HG03095 (cell line): ENCODE results near the gene EVC.
A peak's percentile ranks its signal among the peaks of the same experiment; 100 is the strongest.

Experiments used
- ATAC-seq: cut with Tn5 transposase; IDR thresholded peaks from one replicate; pipeline ENCODE4 v1.9.1; 2021; ENCODE audit warnings: moderate library complexity; ENCODE audit not compliant: unreplicated experiment

EVC gene

DNA sequence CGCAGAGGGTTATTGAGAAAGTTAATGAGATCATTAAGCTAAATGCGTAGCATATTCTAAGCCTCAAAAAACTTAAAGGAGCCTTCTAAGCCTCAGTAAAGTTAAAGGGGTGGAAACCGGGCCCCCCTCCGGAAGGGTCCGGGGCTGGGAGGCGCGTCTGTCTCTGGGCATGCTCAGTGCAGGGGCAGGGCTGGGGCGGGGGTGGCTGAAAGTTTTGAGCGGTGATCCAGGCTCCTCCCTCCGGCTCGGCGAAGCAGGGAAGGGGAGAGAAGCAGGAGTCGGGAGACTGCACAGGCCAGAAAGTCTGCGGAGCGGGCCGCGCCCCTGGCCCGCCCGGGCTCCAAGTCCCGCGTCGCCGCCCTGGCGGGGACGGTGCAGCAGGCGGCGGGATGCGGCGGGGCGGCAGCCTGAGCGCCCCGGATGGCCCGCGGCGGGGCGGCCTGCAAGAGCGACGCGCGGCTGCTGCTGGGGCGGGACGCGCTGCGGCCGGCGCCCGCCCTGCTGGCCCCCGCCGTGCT is at the start of gene EVC:
Gene EVC (plus strand): TSS at position 241 of the 518 bp plus-strand sequence. CDS start 180 bp downstream, at position 421.
- peak; percentile 41 for ATAC-seq

- ATAC-seq = no peak
These were observed 49.8 kb upstream of the EVC start for GRCh38 chr4:5661237-5661636.

DNA sequence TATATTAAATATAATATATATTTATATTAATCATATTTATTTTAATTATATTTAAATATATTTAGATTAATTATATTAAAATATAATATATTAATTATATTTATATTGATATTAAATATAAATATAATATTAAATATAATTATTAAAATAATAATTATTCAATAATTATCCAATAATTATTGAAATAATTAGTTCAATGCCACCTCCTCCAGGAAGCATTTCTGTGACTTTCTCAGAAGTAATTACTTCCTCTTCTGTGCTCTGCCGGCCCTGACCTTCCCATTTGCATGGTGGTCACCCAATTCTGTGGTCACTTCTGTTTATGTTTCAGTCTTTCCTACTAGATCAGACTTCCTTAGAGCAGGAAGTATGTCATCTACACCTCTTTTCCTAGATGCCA is 48.4 kb upstream of the EVC start:
- no peak for ATAC-seq

GRCh38 chr4:5664778-5665177 is 46.2 kb upstream of the EVC start:
- no peak for ATAC-seq

DNA sequence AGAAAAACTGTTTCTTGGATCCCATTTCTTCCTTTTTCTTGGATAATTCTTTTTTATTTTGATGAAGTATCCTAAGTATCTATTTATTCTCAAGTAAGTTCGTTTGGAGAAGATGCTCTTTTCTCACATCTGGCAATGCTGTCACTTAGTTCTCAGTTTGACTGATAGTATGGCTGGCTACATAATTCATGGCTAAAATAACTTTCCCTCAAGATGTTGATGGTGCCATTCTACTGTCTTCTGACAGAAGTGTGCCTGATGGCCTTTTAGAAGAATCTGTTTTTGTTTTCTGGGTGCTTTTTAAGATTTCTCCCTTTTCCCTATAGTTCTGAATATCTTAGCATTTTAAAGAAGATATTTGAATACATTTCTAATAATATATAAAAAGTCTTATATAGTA is 44.3 kb upstream of the EVC start:
- ATAC-seq = no peak

DNA sequence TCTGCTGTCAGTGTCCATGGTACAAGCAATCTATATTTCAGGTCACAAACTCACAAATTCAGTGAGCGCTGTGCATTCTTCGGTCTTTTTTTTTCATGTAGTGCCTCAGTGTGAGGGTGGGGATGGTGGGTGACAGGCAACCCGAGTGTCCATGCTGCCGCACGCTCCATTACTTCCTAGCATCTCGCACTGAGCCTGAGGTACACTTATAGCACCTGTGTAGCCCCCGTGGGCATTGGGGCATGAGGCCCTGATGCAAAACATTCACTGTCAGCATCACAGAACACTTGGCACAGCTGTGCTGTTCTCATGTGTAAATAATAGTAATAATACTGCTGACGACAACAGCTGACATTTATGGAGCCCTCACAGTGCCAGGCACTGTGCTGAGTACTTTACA is 34.2 kb upstream of the EVC start:
- no peak for ATAC-seq

GRCh38 chr4:5678977-5679376 is 32.0 kb upstream of the EVC start:
- no peak for ATAC-seq

DNA sequence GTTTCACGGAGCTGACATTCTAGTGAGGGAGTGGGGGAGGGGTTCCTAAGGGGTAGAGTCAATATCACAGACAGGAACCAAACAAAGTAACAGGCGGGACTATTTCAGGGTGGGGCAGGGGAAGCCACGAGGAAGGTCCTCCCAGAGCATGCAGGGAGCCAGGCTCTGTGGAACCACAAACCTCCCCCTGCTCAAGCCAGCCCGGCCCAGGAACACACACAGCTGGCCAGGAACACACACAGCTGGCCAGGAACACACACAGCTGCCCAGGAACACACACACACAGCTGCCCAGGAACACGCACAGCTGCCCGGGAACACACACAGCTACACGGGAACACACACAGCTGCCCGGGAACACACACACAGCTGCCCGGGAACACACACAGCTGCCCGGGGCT is 27.4 kb upstream of the EVC start:
- ATAC-seq = no peak

DNA sequence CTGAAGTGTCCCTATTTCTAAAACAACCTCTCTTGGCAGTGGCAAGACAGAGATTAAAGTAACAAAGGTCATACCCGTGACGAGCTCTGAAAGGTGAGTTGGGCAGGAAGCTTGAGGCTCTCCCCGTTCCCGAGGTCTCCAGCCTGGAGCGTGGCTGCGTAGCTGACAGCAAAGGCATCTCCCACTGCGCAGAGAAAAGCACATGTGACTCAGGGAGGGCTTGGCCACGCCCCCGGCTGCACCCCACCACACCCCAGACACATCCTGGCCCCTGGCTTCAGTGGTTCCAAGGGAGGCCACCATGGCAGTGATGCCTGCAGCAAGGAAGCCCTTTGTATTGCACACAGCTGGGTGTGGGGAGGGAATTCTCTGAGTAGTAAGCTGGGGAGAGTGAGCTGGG is 25.7 kb upstream of the EVC start:
- no peak for ATAC-seq

- no peak for ATAC-seq
These were observed 24.7 kb upstream of the EVC start for GRCh38 chr4:5686338-5686737.

GRCh38 chr4:5689065-5689464 is 21.9 kb upstream of the EVC start:
- ATAC-seq = no peak

DNA sequence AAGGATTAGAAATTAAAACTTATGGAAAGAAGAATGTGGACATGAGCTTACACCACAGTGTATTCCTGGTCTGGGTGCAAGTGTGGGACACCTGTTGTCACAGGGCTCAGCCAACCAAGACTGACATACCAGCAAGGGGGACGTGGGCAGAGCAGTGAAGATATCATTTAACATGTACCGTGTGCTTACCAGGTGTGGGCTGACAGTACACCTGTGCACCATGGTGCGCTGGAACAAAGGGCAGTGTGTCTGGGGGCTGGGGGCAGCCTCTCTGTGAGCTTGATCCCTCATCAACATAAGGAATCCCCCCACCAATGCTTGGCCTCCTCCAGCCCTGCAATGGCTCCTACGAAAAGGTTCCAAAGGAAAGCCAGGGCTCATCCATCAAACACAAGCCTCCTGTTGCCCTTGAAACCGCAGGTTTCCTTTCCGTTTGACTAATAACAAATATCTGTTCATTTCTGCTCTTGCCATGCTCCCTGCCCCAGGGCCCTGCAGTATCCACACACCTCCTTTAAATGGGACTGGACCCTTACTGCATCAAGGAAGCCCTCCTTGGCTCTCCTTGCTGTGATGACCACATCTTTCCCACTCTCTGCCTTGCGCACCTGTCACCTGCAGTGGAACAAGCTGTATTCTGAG is 19.4 kb upstream of the EVC start:
- no peak for ATAC-seq

DNA sequence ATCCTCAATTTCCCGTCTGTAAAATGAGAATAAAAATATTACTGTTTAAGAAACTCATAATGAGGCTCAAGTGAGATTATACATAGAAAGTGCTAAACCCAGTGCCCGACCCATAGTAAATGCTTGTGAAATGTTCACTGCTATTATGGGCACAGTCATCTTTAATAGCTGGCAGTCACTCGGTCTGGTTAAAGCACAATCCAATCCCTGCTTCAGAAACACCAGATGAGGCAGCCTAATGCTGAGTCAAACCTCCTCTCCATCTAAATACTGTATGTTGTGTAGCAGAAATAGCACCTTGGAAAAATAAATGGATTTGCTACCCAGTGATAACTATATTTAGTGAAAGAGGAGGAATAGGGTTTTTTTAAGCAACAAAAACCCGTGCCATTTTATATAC is 17.1 kb upstream of the EVC start:
- ATAC-seq = no peak

GRCh38 chr4:5696341-5696740 is 14.7 kb upstream of the EVC start:
- no peak for ATAC-seq

- ATAC-seq = no peak
These were observed 10.5 kb upstream of the EVC start for GRCh38 chr4:5700459-5700858.

GRCh38 chr4:5701971-5702370 is 9.0 kb upstream of the EVC start:
- no peak for ATAC-seq

DNA sequence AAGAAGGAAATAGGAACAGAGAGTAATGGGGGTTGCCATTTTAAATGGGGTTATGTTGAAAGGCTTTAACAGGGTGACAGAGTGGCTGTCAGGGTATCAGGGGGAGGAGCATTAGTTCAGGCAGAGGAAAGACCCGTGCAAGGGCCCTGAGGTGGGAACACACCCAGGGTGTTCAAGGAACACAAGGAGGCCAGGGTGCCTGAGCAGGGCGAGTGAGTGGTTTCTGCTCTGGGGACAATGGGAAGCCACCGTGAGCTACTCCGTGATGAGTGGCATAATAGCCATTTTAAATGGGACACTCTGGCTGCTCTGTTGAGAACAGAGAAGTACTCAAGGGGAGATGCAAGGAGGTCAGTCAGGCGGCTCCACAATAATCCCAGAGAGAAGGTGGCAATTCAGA is 7.2 kb upstream of the EVC start:
- no peak for ATAC-seq

DNA sequence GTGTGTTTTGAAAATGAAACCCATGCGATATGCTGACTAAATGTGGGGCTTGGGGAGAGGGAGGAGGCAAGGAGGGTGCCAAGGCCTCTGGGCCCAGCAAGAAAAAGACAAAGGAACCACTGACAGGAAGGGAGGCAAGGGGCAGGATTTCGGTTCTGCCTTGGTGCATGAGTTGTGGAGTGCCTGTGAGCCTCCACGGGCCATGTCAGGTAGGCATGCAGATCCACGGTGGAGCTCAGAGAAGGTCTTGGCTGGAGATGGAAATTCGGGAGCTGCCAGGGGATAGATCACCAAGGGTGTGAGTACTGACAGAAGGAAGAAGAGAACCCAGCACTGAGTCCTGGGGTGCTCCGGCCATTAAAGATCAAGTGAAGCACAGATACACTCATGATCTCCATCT is 6.7 kb upstream of the EVC start:
- ATAC-seq = no peak

DNA sequence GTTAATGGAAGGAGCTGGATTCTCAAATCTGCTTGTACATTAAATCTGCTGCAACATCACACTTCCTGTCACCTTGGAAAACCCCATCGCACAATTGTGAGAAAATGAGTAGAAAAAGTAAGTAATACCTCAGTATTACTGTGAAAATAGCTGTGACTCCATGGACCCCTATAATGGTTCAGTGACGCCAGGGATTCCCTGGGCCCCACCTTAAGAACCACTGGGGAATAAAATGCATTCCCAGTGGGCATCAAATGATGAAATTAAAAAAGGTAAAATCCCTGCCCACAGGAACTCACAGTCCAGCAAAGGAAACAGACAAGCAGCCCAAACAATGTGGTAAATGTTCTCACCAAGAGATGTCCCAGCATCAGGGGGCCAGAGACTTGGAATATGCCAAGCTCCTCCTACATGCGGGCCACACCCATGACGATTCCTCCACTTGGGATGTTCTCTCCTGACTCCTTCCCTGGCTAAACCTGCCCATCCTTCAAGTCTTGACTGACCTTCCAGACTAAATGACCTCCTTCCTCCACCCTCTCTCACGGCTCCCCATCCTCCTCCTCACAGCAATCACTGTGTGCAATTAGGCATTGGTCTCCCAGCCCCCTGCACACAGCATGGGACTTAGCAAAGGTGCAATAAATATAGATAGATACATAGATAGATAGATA is 5.2 kb upstream of the EVC start:
- ATAC-seq = no peak

GRCh38 chr4:5706486-5707290 is 4.3 kb upstream of the EVC start:
- no peak for ATAC-seq

GRCh38 chr4:5707366-5707765 is 3.6 kb upstream of the EVC start:
- no peak for ATAC-seq
